ENCODE results near the gene ZNF396.

ZNF396 gene

GRCh38 chr18:35376742-35377695 lies at the start of gene ZNF396:
ZNF396 (minus strand) TSS chr18:35377337; CDS start chr18:35374292, 3,045 bp downstream.
- DNase-seq: peak; percentile 72

GRCh38 chr18:35426786-35427185 lies 49.6 kb upstream of the ZNF396 start:
- DNase-seq: no peak

GRCh38 chr18:35424356-35424755 lies 47.2 kb upstream of the ZNF396 start:
- no peak for DNase-seq

GRCh38 chr18:35422237-35422636 lies 45.1 kb upstream of the ZNF396 start:
- DNase-seq: no peak

GRCh38 chr18:35418610-35419009 lies 41.5 kb upstream of the ZNF396 start:
- DNase-seq: no peak

- DNase-seq: no peak
Observed at GRCh38 chr18:35417223-35417622, 40.1 kb upstream of the ZNF396 start.

GRCh38 chr18:35415511-35416073 lies 38.5 kb upstream of the ZNF396 start:
- DNase-seq: no peak

- no peak for DNase-seq
Observed at GRCh38 chr18:35413163-35413511, 36.0 kb upstream of the ZNF396 start.

GRCh38 chr18:35411625-35412351 lies 34.7 kb upstream of the ZNF396 start:
- no peak for DNase-seq

- no peak for DNase-seq
Observed at GRCh38 chr18:35410561-35410960, 33.4 kb upstream of the ZNF396 start.

GRCh38 chr18:35409911-35410310 lies 32.8 kb upstream of the ZNF396 start:
- no peak for DNase-seq

GRCh38 chr18:35408843-35409261 lies 31.7 kb upstream of the ZNF396 start:
- DNase-seq: no peak

- peak; percentile 69 for DNase-seq
Observed at GRCh38 chr18:35407871-35408481, 30.8 kb upstream of the ZNF396 start.

- DNase-seq: no peak
Observed at GRCh38 chr18:35406666-35407065, 29.5 kb upstream of the ZNF396 start.

- no peak for DNase-seq
Observed at GRCh38 chr18:35397976-35398375, 20.8 kb upstream of the ZNF396 start.

GRCh38 chr18:35393716-35394115 lies 16.6 kb upstream of the ZNF396 start:
- DNase-seq: no peak

- no peak for DNase-seq
Observed at GRCh38 chr18:35392375-35392774, 15.2 kb upstream of the ZNF396 start.

GRCh38 chr18:35390951-35391700 lies 14.0 kb upstream of the ZNF396 start:
- DNase-seq: no peak

GRCh38 chr18:35389095-35389618 lies 12.0 kb upstream of the ZNF396 start:
- DNase-seq: no peak

- DNase-seq: no peak
Observed at GRCh38 chr18:35387152-35387571, 10.0 kb upstream of the ZNF396 start.

GRCh38 chr18:35386600-35387100 lies 9.5 kb upstream of the ZNF396 start:
- peak; percentile 79 for DNase-seq

- no peak for DNase-seq
Observed at GRCh38 chr18:35383136-35383535, 6.0 kb upstream of the ZNF396 start.

Measured in CD4-positive, alpha-beta T cell treated with Interleukin-10 for 1 hour (primary cell).